OCI-LY1 (cell line): Measurements from ENCODE around the gene TESMIN.

Experiments used
- CTCF ChIP-seq: fragments of 200-600 bp; sonication (generic), shearing (Covaris generic); IDR thresholded peaks from 2 replicates; pipeline ENCODE4 v1.5.1; 2017; ENCODE audit warnings: mild to moderate bottlenecking, antibody characterized with exemption, low read length, moderate library complexity, mixed read lengths
- EZH2 ChIP-seq: fragments of 200-600 bp; sonication (generic), shearing (Covaris generic); IDR thresholded peaks from 2 replicates; pipeline ENCODE4 v1.8.0; 2017; ENCODE audit warnings: borderline replicate concordance, mixed run types, mild to moderate bottlenecking, antibody characterized with exemption, low read length, moderate library complexity, mixed read lengths

GRCh38 chr11:68773521-68774193, 22.3 kb upstream of the TESMIN start:
- TF ChIP-seq CTCF (no peak), EZH2 (no peak)
